RWPE1 (cell line): Measurements from ENCODE around the gene YAE1.

Experiments
- CTCF ChIA-PET: fragments of 350-600 bp; sonication (Branson Sonifier 250); formaldehyde crosslinking; extraction: SDS; loops from one replicate; lab custom pipeline; 2021; lab: Yijun Ruan, JAX
- POLR2A ChIA-PET: fragments of 400-600 bp; formaldehyde crosslinking; extraction: SDS; loops from one replicate; lab custom pipeline; 2020; ENCODE audit warnings: antibody characterized with exemption; ENCODE audit not compliant: low non-redundant PET; lab: Yijun Ruan, JAX
- DNase-seq: peaks from one replicate; pipeline ENCODE4 v3.0.0; 2012; ENCODE audit warnings: low spot score
- H3K27ac ChIP-seq: fragments of 450-650 bp; 2 replicates; pipeline ENCODE4 v1.5.1; 2017
- TF ChIP-seq, protein P1 (sequence below): fragments of 450-650 bp; conservative IDR thresholded peaks from 2 replicates; pipeline ENCODE4 v1.5.1; 2017; ENCODE audit warnings: low read depth, mild to moderate bottlenecking

The YAE1 gene

DNA sequence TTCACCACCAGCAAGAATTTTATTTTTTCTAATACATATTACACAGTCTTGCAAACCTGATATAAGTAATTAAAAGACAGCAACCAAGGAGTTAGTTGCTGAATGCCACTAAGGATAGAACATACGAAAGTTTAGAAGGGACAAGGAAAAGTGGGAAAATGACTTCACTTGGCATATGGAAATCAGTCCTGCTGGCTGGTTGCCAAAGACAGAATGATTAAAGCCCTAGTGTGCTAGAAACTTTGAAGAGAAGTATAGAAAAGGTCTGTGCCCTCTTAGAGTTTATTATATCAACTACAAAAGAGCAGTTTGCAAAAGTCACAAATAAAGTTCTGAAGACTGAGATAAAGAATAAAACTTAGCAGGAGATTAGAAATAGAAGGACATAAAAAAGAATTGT, 5.8 kb upstream of the YAE1 start:
- ChIA-PET CTCF (no interaction called here), POLR2A (no interaction called here)
- H3K27ac ChIP-seq: no peak overlapping the region
- TF ChIP-seq, protein P1, sequence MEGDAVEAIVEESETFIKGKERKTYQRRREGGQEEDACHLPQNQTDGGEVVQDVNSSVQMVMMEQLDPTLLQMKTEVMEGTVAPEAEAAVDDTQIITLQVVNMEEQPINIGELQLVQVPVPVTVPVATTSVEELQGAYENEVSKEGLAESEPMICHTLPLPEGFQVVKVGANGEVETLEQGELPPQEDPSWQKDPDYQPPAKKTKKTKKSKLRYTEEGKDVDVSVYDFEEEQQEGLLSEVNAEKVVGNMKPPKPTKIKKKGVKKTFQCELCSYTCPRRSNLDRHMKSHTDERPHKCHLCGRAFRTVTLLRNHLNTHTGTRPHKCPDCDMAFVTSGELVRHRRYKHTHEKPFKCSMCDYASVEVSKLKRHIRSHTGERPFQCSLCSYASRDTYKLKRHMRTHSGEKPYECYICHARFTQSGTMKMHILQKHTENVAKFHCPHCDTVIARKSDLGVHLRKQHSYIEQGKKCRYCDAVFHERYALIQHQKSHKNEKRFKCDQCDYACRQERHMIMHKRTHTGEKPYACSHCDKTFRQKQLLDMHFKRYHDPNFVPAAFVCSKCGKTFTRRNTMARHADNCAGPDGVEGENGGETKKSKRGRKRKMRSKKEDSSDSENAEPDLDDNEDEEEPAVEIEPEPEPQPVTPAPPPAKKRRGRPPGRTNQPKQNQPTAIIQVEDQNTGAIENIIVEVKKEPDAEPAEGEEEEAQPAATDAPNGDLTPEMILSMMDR: no peak
- DNase-seq: no peak

DNA sequence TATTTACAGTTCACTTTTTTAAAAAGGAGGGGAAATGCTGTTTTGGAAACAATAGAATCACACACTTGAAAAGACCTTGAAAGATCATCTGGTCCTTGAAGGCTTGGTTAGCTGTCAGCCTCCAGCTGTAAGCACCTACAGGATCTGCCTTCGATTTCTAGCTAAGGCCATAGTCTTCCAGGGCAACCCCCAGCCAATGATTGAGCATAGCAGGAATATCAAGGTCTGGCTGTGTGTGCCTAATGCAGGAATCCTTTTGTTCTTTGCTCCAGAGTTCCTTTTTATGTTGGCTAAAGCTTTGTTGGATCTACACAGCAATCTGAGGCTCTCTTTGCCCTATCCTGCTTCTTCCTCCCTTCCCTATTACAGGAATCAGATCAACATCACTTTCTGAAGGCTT, 5.2 kb upstream of the YAE1 start:
- DNase-seq: no peak
- no peak overlapping the region for H3K27ac ChIP-seq
- ChIA-PET POLR2A (no interaction called here), CTCF (no interaction called here)
- TF ChIP-seq, protein P1: no peak

DNA sequence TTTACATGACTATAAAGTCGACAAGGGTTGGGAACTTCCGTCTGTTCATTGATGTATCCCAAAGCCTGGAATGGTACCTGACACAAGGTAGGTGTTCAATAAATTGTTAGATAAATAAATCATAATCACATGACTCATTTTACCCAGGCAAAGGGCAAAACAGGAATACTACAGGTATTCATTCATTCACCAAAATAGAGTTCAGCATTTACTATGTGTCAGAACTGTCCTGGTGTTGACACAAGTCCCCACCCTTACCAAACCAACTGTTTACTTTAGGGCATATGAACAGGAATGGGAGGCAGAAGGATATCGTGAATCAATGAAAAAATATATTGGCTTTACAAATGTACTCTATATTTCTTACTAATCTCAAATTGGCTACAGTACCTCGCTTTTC, 666 bp upstream of the YAE1 start:
- TF ChIP-seq, protein P1: no peak
- ChIA-PET CTCF (no interaction called here), POLR2A (no interaction called here)
- peak overlapping the region; percentile 79 for H3K27ac ChIP-seq
- peak; percentile 26 for DNase-seq

DNA sequence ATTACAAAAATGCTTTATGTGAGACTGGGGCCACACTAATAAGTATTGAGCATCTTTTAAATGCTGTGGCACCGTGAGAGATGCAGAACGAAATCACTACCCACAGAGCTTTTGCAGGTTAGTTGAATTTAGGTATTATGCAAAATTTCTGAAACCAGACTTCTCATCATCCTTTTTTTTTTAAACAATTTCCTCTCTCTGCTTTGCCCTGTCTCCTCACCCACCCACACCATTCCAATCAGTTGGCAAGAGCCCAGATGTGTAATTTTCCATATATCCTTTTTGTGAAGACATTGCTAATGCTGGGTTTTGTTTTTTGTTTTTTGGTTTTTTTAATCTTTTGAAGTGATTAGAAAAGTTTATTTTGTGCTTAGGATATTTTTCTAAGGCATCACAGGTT, 1.1 kb downstream of the YAE1 start:
- TF ChIP-seq, protein P1: no peak
- CTCF ChIA-PET: interaction anchor here (0.9 to 1.3 kb wide), 2 partner anchors 13 to 29 kb away, joined by 3 to 5 read pairs; no protein-coding TSS in a partner anchor
- DNase-seq: no peak
- H3K27ac ChIP-seq: no peak overlapping the region
- POLR2A ChIA-PET: no interaction called here

DNA sequence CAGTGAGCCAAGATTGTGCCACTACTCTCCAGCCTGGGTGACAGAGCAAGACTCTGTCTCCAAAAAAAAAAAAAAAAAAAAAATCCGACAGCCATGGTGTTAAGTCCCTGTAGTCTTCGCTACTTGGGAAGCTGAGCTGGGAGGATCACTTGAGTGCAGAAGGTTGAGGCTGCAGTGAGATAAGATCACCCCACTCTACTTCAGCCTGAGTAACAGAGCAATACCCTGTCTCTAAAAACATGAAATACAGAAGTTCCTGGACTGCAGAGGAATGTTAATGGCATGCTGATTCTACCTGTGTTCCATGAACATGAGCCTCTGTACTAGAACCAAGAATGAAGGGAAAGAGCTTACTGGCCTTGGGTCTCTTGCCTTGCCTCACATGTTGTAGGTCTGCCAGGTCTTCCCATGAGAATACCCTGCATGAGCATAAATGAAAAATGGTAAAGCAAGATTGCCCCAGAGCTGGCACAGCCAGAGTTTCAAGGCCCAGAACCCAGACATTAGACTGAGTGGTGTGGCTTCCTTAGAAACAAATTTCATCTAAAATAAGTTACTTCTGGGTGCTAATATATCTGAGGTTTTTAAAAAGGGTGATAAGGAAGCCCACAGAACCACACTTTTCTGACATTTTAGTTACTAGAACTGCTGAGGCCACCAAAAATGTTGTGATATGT, 8.6 kb downstream of the YAE1 start:
- TF ChIP-seq, protein P1: no peak
- ChIA-PET POLR2A (interaction anchor here (0.7 kb wide), 1 partner anchor 170 kb away, joined by 4 read pairs; no protein-coding TSS in a partner anchor), CTCF (no interaction called here)
- H3K27ac ChIP-seq: no peak overlapping the region
- DNase-seq: no peak

DNA sequence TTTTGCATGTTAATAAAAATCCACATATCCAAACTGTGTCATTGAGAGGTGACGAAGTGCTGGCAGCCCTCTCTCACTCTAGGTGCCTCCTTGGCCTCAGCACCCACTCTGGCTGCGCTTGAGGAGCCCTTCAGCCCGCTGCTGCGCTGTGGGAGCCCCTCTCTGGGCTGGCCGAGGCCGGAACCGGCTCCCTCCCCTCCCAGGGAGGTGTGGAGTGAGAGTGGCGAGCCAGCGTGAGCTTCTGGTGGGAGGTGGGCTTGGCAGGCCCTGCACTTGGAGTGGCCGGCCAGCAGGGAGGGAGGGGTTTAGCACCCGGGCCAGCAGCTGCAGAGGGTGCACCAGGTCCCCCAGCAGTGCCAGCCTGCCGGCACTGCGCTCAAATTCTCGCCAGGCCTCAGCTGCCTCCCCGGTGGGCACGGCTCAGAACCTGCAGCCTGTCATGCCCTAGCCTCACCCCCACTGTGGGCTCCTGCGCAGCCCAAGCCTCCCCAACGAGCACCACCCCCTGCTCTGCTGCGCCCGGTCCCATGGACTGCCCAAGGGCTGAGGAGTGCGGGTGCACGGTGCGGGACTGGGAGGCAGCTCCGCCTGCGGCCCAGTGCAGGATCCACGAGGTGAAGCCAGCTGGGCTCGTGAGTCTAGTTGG, 11.1 kb downstream of the YAE1 start:
- POLR2A ChIA-PET: no interaction called here
- H3K27ac ChIP-seq: no peak overlapping the region
- TF ChIP-seq, protein P1: no peak
- CTCF ChIA-PET: interaction anchor here (0.6 to 0.7 kb wide), 2 partner anchors 169 to 872 kb away, joined by 3 to 5 read pairs; no protein-coding TSS in a partner anchor
- no peak for DNase-seq
